ENCODE measurements around the gene SLC38A4.
"Not testable (repeated sequence)": the region's sequence is repeated elsewhere in the genome, so short reads cannot be mapped to it uniquely, and the experiment has no call there.

The SLC38A4 gene

GRCh38 chr12:46775796-46776195 is 50.0 kb downstream of the SLC38A4 start:
- no peak for DNase-seq (ENCODE audit: low spot score)

GRCh38 chr12:46774322-46774633 is 51.5 kb downstream of the SLC38A4 start:
- DNase-seq (ENCODE audit: low spot score) = no peak

- no peak for DNase-seq (ENCODE audit: low spot score)
Measured at GRCh38 chr12:46773586-46774321, 52.0 kb downstream of the SLC38A4 start.

GRCh38 chr12:46771268-46771827 is 54.4 kb downstream of the SLC38A4 start:
- no peak for DNase-seq (ENCODE audit: low spot score)

- DNase-seq (ENCODE audit: low spot score) = no peak
Measured at GRCh38 chr12:46770501-46771183, 55.2 kb downstream of the SLC38A4 start.

- DNase-seq (ENCODE audit: low spot score) = no peak
Measured at GRCh38 chr12:46764005-46764404, 61.8 kb downstream of the SLC38A4 start.

GRCh38 chr12:46763230-46763629 is 62.6 kb downstream of the SLC38A4 start:
- DNase-seq (ENCODE audit: low spot score) = no peak

- DNase-seq (ENCODE audit: low spot score) = no peak
Measured at GRCh38 chr12:46754550-46754949, 71.2 kb downstream of the SLC38A4 start.

GRCh38 chr12:46752396-46752795 is 73.4 kb downstream of the SLC38A4 start:
- DNase-seq (ENCODE audit: low spot score) = no peak

- DNase-seq (ENCODE audit: low spot score) = no peak
Measured at GRCh38 chr12:46751173-46751572, 74.6 kb downstream of the SLC38A4 start.

- DNase-seq (ENCODE audit: low spot score) = no peak
Measured at GRCh38 chr12:46749322-46749721, 76.5 kb downstream of the SLC38A4 start.

GRCh38 chr12:46744283-46744682 is 81.5 kb downstream of the SLC38A4 start:
- DNase-seq (ENCODE audit: low spot score) = no peak

GRCh38 chr12:46743456-46743855 is 82.3 kb downstream of the SLC38A4 start:
- DNase-seq (ENCODE audit: low spot score) = no peak

- not testable (repeated sequence) for DNase-seq (ENCODE audit: low spot score)
Measured at GRCh38 chr12:46742271-46742670, 83.5 kb downstream of the SLC38A4 start.

- no peak for DNase-seq (ENCODE audit: low spot score)
Measured at GRCh38 chr12:46725332-46725731, 100.5 kb downstream of the SLC38A4 start.

- DNase-seq (ENCODE audit: low spot score) = no peak
Measured at GRCh38 chr12:46723629-46724419, 102.0 kb downstream of the SLC38A4 start.

- DNase-seq (ENCODE audit: low spot score) = no peak
Measured at GRCh38 chr12:46722394-46723185, 103.2 kb downstream of the SLC38A4 start.

- no peak for DNase-seq (ENCODE audit: low spot score)
Measured at GRCh38 chr12:46718495-46718894, 107.3 kb downstream of the SLC38A4 start.

- DNase-seq (ENCODE audit: low spot score) = no peak
Measured at GRCh38 chr12:46717868-46718267, 107.9 kb downstream of the SLC38A4 start.

GRCh38 chr12:46717159-46717558 is 108.6 kb downstream of the SLC38A4 start:
- no peak for DNase-seq (ENCODE audit: low spot score)
